Neutrophil (primary cell): ENCODE measurements around the gene CFAP69.

Source experiments
- H3K27ac ChIP-seq: fragments of 200-600 bp; sonication (generic); 2 replicates; pipeline ENCODE4 v1.5.1; 2016; ENCODE audit warnings: mild to moderate bottlenecking, moderate library complexity
- H3K27me3 ChIP-seq: fragments of 200-600 bp; sonication (generic); 2 replicates; pipeline ENCODE4 v1.6.0; 2016; ENCODE audit warnings: mild to moderate bottlenecking
- H3K36me3 ChIP-seq: fragments of 200-600 bp; sonication (generic); 2 replicates; pipeline ENCODE4 v1.5.1; 2017
- H3K4me1 ChIP-seq, 2 experiments: fragments of 200-600 bp in 1 of 2; sonication (generic) in 1 of 2; 1 replicate in 1 of 2; 2 replicates in 1 of 2; pipeline versions ENCODE4 v1.5.1 to v1.6.1; 2013 to 2016; ENCODE audit warnings: low read depth in 1 of 2, low read length in 1 of 2, mild to moderate bottlenecking in 1 of 2, moderate library complexity in 1 of 2; ENCODE audit not compliant: control insufficient read depth in 1 of 2, insufficient read depth in 1 of 2
- H3K4me3 ChIP-seq, 2 experiments: fragments of 200-600 bp in 1 of 2; sonication (generic) in 1 of 2; 1 replicate in 1 of 2; 2 replicates in 1 of 2; pipeline ENCODE4 v1.5.1; 2013 to 2016; ENCODE audit warnings: low read depth in 1 of 2, low read length in 1 of 2, mild to moderate bottlenecking in 1 of 2, moderate library complexity in 1 of 2
- H3K9me3 ChIP-seq: fragments of 200-600 bp; sonication (generic); 2 replicates; pipeline ENCODE4 v1.5.1; 2016
- TF ChIP-seq, protein P1 (sequence below): fragments of 200-600 bp; sonication (generic); IDR thresholded peaks from 2 replicates; pipeline ENCODE4 v1.5.1; 2016; ENCODE audit warnings: antibody characterized with exemption

CFAP69 gene

DNA sequence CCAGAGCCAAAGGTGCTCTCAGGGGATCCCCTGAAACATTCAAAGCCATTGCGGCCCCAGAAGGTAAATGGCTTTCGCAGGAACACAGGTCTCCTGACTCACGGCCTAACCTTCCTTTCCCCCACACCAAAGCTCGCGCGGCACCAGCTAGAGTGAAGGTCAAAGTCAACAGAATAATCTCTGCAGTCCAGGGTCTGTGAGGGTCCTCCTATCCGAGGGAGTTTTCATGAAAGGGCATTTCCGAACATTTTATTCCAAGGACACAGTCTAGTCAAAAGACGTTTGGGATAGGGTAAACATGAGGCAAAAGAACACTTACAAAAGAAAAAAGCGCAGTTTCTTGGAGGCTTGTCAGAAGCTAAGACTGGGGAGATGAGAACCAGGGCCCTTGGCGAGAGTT lies 34.0 kb upstream of the CFAP69 start:
- TF ChIP-seq, protein P1, sequence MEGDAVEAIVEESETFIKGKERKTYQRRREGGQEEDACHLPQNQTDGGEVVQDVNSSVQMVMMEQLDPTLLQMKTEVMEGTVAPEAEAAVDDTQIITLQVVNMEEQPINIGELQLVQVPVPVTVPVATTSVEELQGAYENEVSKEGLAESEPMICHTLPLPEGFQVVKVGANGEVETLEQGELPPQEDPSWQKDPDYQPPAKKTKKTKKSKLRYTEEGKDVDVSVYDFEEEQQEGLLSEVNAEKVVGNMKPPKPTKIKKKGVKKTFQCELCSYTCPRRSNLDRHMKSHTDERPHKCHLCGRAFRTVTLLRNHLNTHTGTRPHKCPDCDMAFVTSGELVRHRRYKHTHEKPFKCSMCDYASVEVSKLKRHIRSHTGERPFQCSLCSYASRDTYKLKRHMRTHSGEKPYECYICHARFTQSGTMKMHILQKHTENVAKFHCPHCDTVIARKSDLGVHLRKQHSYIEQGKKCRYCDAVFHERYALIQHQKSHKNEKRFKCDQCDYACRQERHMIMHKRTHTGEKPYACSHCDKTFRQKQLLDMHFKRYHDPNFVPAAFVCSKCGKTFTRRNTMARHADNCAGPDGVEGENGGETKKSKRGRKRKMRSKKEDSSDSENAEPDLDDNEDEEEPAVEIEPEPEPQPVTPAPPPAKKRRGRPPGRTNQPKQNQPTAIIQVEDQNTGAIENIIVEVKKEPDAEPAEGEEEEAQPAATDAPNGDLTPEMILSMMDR, result no peak
- no peaks in the 10 kb centered on the region for H3K9me3 ChIP-seq
- H3K27me3 ChIP-seq, result peaks cover 77% of the 10 kb centered on the region
- peaks cover 0 to 8% of the 10 kb centered on the region in 2 experiments for H3K4me1 ChIP-seq
- no peaks in the 10 kb centered on the region for H3K36me3 ChIP-seq
- no peak overlapping the region for H3K4me3 ChIP-seq
- no peak overlapping the region for H3K27ac ChIP-seq

DNA sequence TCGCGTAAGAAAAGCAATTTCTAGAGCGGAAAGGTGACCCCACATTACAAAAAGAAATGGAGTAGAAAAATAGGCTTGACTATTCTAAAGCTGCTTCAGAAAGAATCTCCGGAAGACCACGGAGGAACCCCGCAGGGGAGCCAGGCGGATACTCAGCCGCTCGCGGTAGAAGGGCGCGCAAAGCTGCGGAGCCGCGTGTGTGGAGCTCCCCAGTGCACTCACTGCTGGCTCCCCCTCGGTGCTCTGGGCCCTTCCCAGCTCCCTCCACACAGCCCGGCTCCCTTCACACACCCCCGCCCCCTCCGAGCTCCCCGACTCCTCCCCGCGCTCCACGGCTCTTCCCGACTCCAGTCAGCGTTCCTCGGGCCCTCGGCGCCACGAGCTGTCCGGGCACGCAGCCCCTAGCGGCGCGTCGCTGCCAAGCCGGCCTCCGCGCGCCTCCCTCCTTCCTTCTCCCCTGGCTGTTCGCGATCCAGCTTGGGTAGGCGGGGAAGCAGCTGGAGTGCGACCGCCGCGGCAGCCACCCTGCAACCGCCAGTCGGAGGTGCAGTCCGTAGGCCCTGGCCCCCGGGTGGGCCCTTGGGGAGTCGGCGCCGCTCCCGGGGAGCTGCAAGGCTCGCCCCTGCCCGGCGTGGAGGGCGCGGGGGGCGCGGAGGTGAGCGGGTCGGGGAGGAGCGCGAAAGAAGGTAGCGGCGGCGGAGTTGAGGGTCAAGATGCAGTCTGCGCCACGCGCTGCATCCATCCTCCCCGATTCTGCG lies 33.4 kb upstream of the CFAP69 start, which contains the start of gene STEAP2:
Gene STEAP2, plus strand, starts transcription at position 350 of the 758 bp plus-strand sequence. CDS start 13,343 bp downstream, outside the sequence.
- no peak within 1 kb of the TSS for H3K27ac ChIP-seq
- no peak within 1 kb of the TSS for H3K4me3 ChIP-seq

DNA sequence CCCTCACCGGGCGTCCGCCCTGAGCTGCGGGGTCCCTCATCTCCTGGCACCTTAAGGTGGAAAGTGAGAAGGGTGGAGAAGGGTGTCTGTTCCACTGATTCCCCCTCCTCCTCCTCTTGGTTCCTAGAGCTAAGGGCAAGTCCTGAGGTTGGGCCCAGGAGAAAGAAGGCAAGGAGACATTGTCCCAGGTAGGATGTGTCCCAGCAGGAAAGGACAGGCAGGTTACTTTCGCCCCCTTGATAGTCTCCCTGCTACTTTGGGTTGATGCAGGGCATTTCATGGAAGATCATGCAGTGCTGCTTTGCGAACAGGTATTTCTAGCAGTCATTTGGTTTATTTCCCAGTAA lies 32.9 kb upstream of the CFAP69 start:
- no peak overlapping the region for H3K4me3 ChIP-seq
- TF ChIP-seq, protein P1, result no peak
- H3K27me3 ChIP-seq, result peaks cover 85% of the 10 kb centered on the region
- H3K9me3 ChIP-seq, result no peaks in the 10 kb centered on the region
- H3K36me3 ChIP-seq, result no peaks in the 10 kb centered on the region
- H3K4me1 ChIP-seq, result peaks cover 0 to 8% of the 10 kb centered on the region in 2 experiments
- no peak overlapping the region for H3K27ac ChIP-seq

More for the DNA sequence above, 33.4 kb upstream of the CFAP69 start, which contains the start of gene STEAP2:
- TF ChIP-seq, protein P1, result no peak
- H3K27me3 ChIP-seq, result peaks cover 81% of the 10 kb centered on the region
- peaks cover 0 to 8% of the 10 kb centered on the region in 2 experiments for H3K4me1 ChIP-seq
- no peaks in the 10 kb centered on the region for H3K9me3 ChIP-seq
- no peaks in the 10 kb centered on the region for H3K36me3 ChIP-seq

DNA sequence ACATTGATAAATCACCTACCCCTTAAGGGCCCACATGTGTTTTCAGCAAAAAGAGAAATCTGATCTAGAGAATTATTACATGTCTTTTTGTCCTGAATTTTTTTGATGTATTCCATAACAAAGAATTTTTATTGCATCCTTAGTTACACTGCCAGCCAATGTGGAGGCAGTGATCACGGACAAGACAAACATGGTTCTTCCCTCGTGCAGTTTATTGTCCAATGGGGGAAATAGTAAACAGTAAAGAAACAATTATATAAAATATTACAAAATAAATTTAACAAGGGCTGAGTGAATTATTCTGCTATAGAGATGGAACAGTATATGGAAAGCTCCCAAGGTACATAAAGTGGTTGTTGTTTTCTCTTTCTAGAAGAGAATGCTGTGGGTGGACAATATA lies 31.5 kb upstream of the CFAP69 start:
- H3K9me3 ChIP-seq, result no peaks in the 10 kb centered on the region
- peaks cover 0 to 8% of the 10 kb centered on the region in 2 experiments for H3K4me1 ChIP-seq
- TF ChIP-seq, protein P1, result no peak
- H3K4me3 ChIP-seq, result no peak overlapping the region
- peaks cover 90% of the 10 kb centered on the region for H3K27me3 ChIP-seq
- no peak overlapping the region for H3K27ac ChIP-seq
- no peaks in the 10 kb centered on the region for H3K36me3 ChIP-seq

DNA sequence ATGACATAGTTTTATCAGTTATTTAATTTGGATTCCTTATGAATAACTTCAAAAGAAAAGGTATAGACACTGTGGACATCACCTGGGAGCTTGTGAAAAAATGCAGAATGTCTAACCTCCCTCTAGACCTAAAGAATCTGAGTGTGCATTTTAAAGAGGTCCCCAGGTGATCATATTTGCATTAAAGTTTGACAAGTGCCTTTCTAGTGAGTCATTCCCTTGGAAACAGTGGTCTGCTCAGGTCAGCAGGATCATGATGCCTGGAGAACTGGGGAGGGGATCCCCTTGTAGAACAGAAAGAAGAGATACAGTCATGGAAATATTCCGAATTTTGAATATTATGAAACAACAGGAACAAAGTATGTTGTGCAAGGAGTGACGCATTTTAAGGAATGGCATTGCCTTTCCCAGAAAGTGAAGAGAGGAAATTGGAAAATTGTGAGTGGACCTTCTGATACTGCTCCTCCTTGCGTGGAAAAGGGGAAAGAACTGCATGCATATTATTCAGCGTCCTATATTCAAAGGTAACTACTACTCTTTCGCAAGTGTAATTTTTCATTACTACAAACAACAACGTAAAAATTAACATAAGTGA lies 28.8 kb upstream of the CFAP69 start:
- Histone ChIP-seq H3K4me3 (no peak overlapping the region), H3K4me1 (peaks cover 0 to 8% of the 10 kb centered on the region in 2 experiments), H3K9me3 (no peaks in the 10 kb centered on the region), H3K27ac (no peak overlapping the region), H3K27me3 (peaks cover 64% of the 10 kb centered on the region), H3K36me3 (no peaks in the 10 kb centered on the region)
- TF ChIP-seq, protein P1, result no peak
